SK-N-SH treated with all-trans-retinoic acid at 6 μM for 48 hours (cell line): ENCODE data around the gene RNF144A.
A peak's percentile ranks its signal among the peaks of the same experiment; 100 is the strongest.

Source experiments
- ATAC-seq: fragments of 200-7000 bp; cut with Tn5 transposase; 3 replicates; pipeline ENCODE4 v1.9.1; 2020; ENCODE audit warnings: mild to moderate bottlenecking, moderate library complexity
- ARNTL ChIP-seq: fragments of 450-650 bp; formaldehyde crosslinking; IDR thresholded peaks from 2 replicates; pipeline ENCODE4 v1.5.0; 2020; ENCODE audit warnings: low read depth, mild to moderate bottlenecking, moderate library complexity, borderline replicate concordance
- BACH2 ChIP-seq: fragments of 250-450 bp; sonication (Bioruptor Pico); IDR thresholded peaks from 2 replicates; pipeline ENCODE4 v1.9.0; 2021; ENCODE audit warnings: mild to moderate bottlenecking, borderline replicate concordance
- CSDC2 ChIP-seq: fragments of 250-450 bp; sonication (Bioruptor Pico); IDR thresholded peaks from 2 replicates; pipeline ENCODE4 v1.5.0; 2020; ENCODE audit warnings: mild to moderate bottlenecking, moderate library complexity
- ESRRG ChIP-seq: fragments of 250-450 bp; sonication (Bioruptor Pico); IDR thresholded peaks from 2 replicates; pipeline ENCODE4 v1.6.1; 2021; ENCODE audit warnings: mild to moderate bottlenecking
- GLIS3 ChIP-seq: fragments of 250-450 bp; sonication (Bioruptor Pico); IDR thresholded peaks from 2 replicates; pipeline ENCODE4 v1.5.0; 2020; ENCODE audit warnings: mild to moderate bottlenecking, moderate library complexity
- ISL1 ChIP-seq: fragments of 250-450 bp; sonication (Bioruptor Pico); IDR thresholded peaks from 2 replicates; pipeline ENCODE4 v2.1.2; 2022; ENCODE audit warnings: mild to moderate bottlenecking, moderate library complexity
- OSR1 ChIP-seq: fragments of 250-450 bp; sonication (Bioruptor Pico); IDR thresholded peaks from 2 replicates; pipeline ENCODE4 v1.8.0; 2022; ENCODE audit warnings: moderate library complexity, mild to moderate bottlenecking, inconsistent platforms
- PPARA ChIP-seq: fragments of 250-450 bp; sonication (Bioruptor Pico); IDR thresholded peaks from 2 replicates; pipeline ENCODE4 v1.5.0; 2020; ENCODE audit warnings: mild to moderate bottlenecking, borderline replicate concordance
- RARB ChIP-seq: fragments of 250-450 bp; sonication (Bioruptor Pico); IDR thresholded peaks from 2 replicates; pipeline ENCODE4 v1.8.0; 2021; ENCODE audit warnings: mild to moderate bottlenecking, moderate library complexity
- SNAI2 ChIP-seq: fragments of 250-450 bp; sonication (Bioruptor Pico); IDR thresholded peaks from 2 replicates; pipeline ENCODE4 v1.5.0; 2020; ENCODE audit warnings: mild to moderate bottlenecking, moderate library complexity
- TOX ChIP-seq: fragments of 250-450 bp; sonication (Bioruptor Pico); IDR thresholded peaks from 2 replicates; pipeline ENCODE4 v1.8.0; 2021; ENCODE audit warnings: mild to moderate bottlenecking, moderate library complexity, borderline replicate concordance
- ZFP3 ChIP-seq: fragments of 250-450 bp; sonication (Bioruptor Pico); IDR thresholded peaks from 2 replicates; pipeline ENCODE4 v1.5.0; 2020; ENCODE audit warnings: mild to moderate bottlenecking, moderate library complexity
- ZFP30 ChIP-seq: fragments of 450-650 bp; formaldehyde crosslinking; IDR thresholded peaks from 2 replicates; pipeline ENCODE4 v1.5.0; 2022; ENCODE audit warnings: mild to moderate bottlenecking, moderate library complexity
- ZNF565 ChIP-seq: fragments of 450-650 bp; formaldehyde crosslinking; conservative IDR thresholded peaks from 2 replicates; pipeline ENCODE4 v1.5.0; 2020; ENCODE audit warnings: low read depth, mild to moderate bottlenecking, moderate library complexity
- ZNF8 ChIP-seq: fragments of 450-650 bp; formaldehyde crosslinking; IDR thresholded peaks from 2 replicates; pipeline ENCODE4 v1.5.0; 2020; ENCODE audit warnings: mild to moderate bottlenecking, moderate library complexity
- TF ChIP-seq, protein P1 (sequence below): fragments of 250-450 bp; sonication (Bioruptor Pico); IDR thresholded peaks from 2 replicates; pipeline ENCODE4 v1.8.0; 2021; ENCODE audit warnings: low read depth, mild to moderate bottlenecking, moderate library complexity, borderline replicate concordance
- TF ChIP-seq, protein P2 (sequence below): fragments of 250-450 bp; sonication (Bioruptor Pico); IDR thresholded peaks from 2 replicates; pipeline ENCODE4 v1.5.1; 2020; ENCODE audit warnings: low read depth, mild to moderate bottlenecking, moderate library complexity
- TF ChIP-seq, protein P3 (sequence below): fragments of 250-450 bp; sonication (Bioruptor Pico); IDR thresholded peaks from 2 replicates; pipeline ENCODE4 v1.5.0; 2020; ENCODE audit warnings: mild to moderate bottlenecking, moderate library complexity
- TF ChIP-seq, protein P4 (sequence below): fragments of 250-450 bp; sonication (Bioruptor Pico); IDR thresholded peaks from 2 replicates; pipeline ENCODE4 v1.8.0; 2020; ENCODE audit warnings: mild to moderate bottlenecking, moderate library complexity, borderline replicate concordance
- TF ChIP-seq, protein P5 (sequence below): fragments of 250-450 bp; sonication (Bioruptor Pico); IDR thresholded peaks from 2 replicates; pipeline ENCODE4 v1.5.1; 2021; ENCODE audit warnings: mild to moderate bottlenecking, moderate library complexity

The RNF144A gene

DNA sequence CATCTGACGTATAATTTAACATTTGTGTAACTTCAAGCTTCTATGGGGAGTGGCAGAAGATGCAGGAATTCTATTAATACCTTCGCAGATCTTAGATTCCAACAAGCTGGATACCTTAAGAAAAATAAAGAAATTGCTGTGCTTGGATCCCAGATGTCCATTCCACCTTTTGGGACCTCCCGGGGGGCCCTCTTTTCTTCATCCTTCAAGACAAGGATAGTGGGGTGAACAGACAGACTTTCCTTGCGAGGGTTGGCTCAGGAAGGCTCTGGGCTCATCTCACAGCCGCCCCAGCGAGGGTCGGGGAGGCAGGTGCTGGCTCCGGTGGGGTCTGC is 509 bp upstream of the RNF144A start:
- ATAC-seq = no peak
- TF ChIP-seq TOX = no peak
- TF ChIP-seq CSDC2 (CRISPR knock-in tag) = no peak
- no peak for TF ChIP-seq OSR1 (CRISPR knock-in tag)
- no peak for TF ChIP-seq ISL1 (CRISPR knock-in tag)
- TF ChIP-seq, protein P1, sequence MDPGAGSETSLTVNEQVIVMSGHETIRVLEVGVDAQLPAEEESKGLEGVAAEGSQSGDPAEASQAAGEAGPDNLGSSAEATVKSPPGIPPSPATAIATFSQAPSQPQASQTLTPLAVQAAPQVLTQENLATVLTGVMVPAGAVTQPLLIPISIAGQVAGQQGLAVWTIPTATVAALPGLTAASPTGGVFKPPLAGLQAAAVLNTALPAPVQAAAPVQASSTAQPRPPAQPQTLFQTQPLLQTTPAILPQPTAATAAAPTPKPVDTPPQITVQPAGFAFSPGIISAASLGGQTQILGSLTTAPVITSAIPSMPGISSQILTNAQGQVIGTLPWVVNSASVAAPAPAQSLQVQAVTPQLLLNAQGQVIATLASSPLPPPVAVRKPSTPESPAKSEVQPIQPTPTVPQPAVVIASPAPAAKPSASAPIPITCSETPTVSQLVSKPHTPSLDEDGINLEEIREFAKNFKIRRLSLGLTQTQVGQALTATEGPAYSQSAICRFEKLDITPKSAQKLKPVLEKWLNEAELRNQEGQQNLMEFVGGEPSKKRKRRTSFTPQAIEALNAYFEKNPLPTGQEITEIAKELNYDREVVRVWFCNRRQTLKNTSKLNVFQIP = no peak
- TF ChIP-seq, protein P2, sequence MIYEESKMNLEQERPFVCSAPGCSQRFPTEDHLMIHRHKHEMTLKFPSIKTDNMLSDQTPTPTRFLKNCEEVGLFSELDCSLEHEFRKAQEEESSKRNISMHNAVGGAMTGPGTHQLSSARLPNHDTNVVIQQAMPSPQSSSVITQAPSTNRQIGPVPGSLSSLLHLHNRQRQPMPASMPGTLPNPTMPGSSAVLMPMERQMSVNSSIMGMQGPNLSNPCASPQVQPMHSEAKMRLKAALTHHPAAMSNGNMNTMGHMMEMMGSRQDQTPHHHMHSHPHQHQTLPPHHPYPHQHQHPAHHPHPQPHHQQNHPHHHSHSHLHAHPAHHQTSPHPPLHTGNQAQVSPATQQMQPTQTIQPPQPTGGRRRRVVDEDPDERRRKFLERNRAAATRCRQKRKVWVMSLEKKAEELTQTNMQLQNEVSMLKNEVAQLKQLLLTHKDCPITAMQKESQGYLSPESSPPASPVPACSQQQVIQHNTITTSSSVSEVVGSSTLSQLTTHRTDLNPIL (CRISPR knock-in tag) = no peak
- TF ChIP-seq ZFP3 (CRISPR knock-in tag) = no peak
- no peak for TF ChIP-seq SNAI2 (CRISPR knock-in tag)
- no peak for TF ChIP-seq BACH2

DNA sequence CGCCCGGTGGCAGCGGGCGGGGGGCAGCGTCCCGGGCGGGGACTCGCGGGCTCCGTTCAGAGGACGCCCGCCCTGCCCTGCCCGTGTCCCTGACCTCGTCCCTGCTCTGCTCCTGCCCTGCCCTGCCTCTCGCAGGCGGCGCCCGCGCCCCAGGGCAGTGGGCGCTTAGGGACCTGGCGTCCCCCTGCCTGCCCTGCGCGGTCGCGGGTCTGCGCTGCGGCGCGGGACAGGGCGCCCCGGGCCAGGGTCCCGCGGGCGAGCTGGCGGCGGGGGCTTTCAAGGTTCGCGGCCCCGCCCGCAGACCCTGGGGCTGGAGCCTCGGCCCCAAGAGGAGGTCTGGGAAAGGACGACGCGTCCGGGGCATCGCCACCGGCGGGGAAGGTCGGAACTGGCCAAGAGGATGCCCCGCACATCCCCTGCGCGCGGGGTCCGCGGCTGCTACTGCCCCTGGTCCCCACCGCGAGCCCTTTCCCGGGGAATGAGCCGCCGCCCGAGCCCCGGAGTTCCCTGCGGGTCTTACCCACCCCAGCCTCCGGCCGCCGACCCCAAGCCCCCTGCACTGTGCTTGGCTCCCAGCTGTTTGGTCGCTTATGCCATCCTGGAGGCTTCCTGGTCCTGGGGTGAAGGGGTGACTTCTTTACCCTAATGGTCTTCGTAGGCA is 679 bp downstream of the RNF144A start:
- ATAC-seq = peak; percentile 45
- TF ChIP-seq GLIS3 (CRISPR knock-in tag) = no peak; the same call in 1 of the 2 replicates
- TF ChIP-seq ISL1 (CRISPR knock-in tag) = no peak
- 0 out of 2 replicates have a peak, but pooled peaks have one; percentile 14 for TF ChIP-seq ZFP30 (CRISPR knock-in tag)
- TF ChIP-seq, all 23 proteins: peak for 1

DNA sequence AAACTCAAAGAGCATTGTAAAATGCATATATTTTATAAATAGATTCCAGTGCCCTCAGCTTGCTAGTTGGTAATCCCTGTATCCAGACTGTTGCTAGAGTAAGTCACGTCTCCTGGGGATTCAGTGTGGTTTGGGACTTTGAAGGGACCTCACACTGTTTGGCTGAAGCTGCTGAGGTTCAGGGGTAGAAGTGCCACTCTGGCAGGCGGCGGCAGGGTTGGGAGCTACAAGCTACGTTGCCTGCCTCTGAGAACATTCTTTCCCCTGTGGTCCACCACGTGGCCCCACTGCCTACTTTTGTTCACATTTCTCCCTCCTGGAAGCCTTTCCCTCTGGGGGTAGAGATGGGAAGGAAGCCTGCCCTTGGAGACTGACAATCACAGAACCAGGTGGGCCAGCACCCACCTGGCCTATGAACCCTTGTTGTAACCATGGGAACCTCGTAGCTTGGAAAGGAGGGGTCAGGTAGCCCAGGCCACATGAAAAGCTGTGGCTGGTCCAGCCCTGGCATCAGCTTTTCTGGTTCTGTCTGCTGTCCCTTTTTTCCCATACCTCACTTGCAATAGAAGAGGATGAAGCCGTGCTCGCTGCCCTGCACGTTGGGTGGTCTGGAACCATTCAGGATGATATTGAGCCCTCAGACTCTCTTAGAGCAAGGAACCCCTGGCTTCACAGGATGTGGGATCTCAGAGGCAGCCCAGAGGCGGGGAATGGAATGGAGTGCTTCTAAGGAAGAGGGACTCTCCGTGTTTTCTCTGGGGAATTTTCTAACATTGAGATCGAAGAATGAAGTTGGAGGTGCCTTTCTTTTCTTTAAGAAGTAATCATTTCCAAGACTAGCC is 2.9 kb downstream of the RNF144A start:
- TF ChIP-seq ZNF565 (no peak), BACH2 (no peak), ESRRG (CRISPR knock-in tag) (no peak), GLIS3 (CRISPR knock-in tag) (no peak), ZFP3 (CRISPR knock-in tag) (no peak), ARNTL (CRISPR knock-in tag) (no peak), ZNF8 (no peak), PPARA (CRISPR knock-in tag) (no peak), TOX (no peak), RARB (CRISPR knock-in tag) (no peak)
- TF ChIP-seq, protein P2 (CRISPR knock-in tag) = no peak
- TF ChIP-seq, protein P3, sequence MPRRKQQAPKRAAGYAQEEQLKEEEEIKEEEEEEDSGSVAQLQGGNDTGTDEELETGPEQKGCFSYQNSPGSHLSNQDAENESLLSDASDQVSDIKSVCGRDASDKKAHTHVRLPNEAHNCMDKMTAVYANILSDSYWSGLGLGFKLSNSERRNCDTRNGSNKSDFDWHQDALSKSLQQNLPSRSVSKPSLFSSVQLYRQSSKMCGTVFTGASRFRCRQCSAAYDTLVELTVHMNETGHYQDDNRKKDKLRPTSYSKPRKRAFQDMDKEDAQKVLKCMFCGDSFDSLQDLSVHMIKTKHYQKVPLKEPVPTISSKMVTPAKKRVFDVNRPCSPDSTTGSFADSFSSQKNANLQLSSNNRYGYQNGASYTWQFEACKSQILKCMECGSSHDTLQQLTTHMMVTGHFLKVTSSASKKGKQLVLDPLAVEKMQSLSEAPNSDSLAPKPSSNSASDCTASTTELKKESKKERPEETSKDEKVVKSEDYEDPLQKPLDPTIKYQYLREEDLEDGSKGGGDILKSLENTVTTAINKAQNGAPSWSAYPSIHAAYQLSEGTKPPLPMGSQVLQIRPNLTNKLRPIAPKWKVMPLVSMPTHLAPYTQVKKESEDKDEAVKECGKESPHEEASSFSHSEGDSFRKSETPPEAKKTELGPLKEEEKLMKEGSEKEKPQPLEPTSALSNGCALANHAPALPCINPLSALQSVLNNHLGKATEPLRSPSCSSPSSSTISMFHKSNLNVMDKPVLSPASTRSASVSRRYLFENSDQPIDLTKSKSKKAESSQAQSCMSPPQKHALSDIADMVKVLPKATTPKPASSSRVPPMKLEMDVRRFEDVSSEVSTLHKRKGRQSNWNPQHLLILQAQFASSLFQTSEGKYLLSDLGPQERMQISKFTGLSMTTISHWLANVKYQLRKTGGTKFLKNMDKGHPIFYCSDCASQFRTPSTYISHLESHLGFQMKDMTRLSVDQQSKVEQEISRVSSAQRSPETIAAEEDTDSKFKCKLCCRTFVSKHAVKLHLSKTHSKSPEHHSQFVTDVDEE (CRISPR knock-in tag) = no peak
- TF ChIP-seq, protein P4, sequence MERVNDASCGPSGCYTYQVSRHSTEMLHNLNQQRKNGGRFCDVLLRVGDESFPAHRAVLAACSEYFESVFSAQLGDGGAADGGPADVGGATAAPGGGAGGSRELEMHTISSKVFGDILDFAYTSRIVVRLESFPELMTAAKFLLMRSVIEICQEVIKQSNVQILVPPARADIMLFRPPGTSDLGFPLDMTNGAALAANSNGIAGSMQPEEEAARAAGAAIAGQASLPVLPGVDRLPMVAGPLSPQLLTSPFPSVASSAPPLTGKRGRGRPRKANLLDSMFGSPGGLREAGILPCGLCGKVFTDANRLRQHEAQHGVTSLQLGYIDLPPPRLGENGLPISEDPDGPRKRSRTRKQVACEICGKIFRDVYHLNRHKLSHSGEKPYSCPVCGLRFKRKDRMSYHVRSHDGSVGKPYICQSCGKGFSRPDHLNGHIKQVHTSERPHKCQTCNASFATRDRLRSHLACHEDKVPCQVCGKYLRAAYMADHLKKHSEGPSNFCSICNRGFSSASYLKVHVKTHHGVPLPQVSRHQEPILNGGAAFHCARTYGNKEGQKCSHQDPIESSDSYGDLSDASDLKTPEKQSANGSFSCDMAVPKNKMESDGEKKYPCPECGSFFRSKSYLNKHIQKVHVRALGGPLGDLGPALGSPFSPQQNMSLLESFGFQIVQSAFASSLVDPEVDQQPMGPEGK (CRISPR knock-in tag) = no peak
- TF ChIP-seq, protein P5, sequence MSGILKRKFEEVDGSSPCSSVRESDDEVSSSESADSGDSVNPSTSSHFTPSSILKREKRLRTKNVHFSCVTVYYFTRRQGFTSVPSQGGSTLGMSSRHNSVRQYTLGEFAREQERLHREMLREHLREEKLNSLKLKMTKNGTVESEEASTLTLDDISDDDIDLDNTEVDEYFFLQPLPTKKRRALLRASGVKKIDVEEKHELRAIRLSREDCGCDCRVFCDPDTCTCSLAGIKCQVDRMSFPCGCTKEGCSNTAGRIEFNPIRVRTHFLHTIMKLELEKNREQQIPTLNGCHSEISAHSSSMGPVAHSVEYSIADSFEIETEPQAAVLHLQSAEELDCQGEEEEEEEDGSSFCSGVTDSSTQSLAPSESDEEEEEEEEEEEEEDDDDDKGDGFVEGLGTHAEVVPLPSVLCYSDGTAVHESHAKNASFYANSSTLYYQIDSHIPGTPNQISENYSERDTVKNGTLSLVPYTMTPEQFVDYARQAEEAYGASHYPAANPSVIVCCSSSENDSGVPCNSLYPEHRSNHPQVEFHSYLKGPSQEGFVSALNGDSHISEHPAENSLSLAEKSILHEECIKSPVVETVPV = no peak
- no peak for ATAC-seq
